Muscle of back (tissue), 11 donors: Measurements from ENCODE around the gene APMAP. TPM values are rescaled to one million over a fixed set of nuclear protein-coding genes. Genes with fewer than 3 reads are reported as not detected.
"Not testable (repeated sequence)": the region's sequence is repeated elsewhere in the genome, so short reads cannot be mapped to it uniquely, and the experiment has no call there.

Experiments
- DNase-seq, 3 donors: peaks; one replicate each; pipeline versions ENCODE4 v3.0.0 to v3.0.0-alpha.2; 2013
- polyA plus RNA-seq, 10 donors: library from polyadenylated mRNA; unstranded; fragments of 120-200 nt; gene quantifications; one replicate each; pipeline ENCODE4 v1.2.1, GENCODE V29; 2013; ENCODE audit not compliant: insufficient read length in 10 of 10

APMAP gene
- polyA plus RNA-seq, 10 donors = 45.0 to 66.0 (median 52.9) TPM

GRCh38 chr20:24954151-24954550 lies 38.4 kb downstream of the APMAP start:
- DNase-seq = no peak

- DNase-seq = no peak
Measured at GRCh38 chr20:24953621-24954133, 38.9 kb downstream of the APMAP start.

GRCh38 chr20:24953209-24953575 lies 39.4 kb downstream of the APMAP start:
- no peak for DNase-seq

GRCh38 chr20:24952376-24953208 lies 40.0 kb downstream of the APMAP start:
- peak in 1 of 3 donors; percentile 2 for DNase-seq

- no peak for DNase-seq
Measured at GRCh38 chr20:24951536-24952083, 40.9 kb downstream of the APMAP start.

- no peak for DNase-seq
Measured at GRCh38 chr20:24950836-24951525, 41.6 kb downstream of the APMAP start.

GRCh38 chr20:24950128-24950835 lies 42.3 kb downstream of the APMAP start:
- DNase-seq = no peak

- DNase-seq = no peak
Measured at GRCh38 chr20:24949756-24950127, 42.8 kb downstream of the APMAP start.

- peak in 1 of 3 donors; percentile 5 for DNase-seq
Measured at GRCh38 chr20:24948939-24949679, 43.4 kb downstream of the APMAP start, which contains the start of gene CST7. Gene CST7 (plus strand): TSS chr20:24949269. CDS start chr20:24949506, 237 bp downstream.

- DNase-seq = not testable (repeated sequence)
Measured at GRCh38 chr20:24948396-24948938, 44.1 kb downstream of the APMAP start.

- DNase-seq = not testable (repeated sequence)
Measured at GRCh38 chr20:24946376-24946775, 46.2 kb downstream of the APMAP start.

- DNase-seq = no peak
Measured at GRCh38 chr20:24943731-24944130, 48.8 kb downstream of the APMAP start.

GRCh38 chr20:24943196-24943595 lies 49.4 kb downstream of the APMAP start:
- DNase-seq = no peak

- DNase-seq = no peak
Measured at GRCh38 chr20:24942679-24943078, 49.9 kb downstream of the APMAP start.

- no peak for DNase-seq
Measured at GRCh38 chr20:24939036-24939435, 53.5 kb downstream of the APMAP start.

- DNase-seq = no peak
Measured at GRCh38 chr20:24938498-24938897, 54.1 kb downstream of the APMAP start.

GRCh38 chr20:24937579-24937978 lies 55.0 kb downstream of the APMAP start:
- DNase-seq = no peak

GRCh38 chr20:24936526-24937407 lies 55.8 kb downstream of the APMAP start:
- DNase-seq = no peak

- DNase-seq = no peak
Measured at GRCh38 chr20:24935766-24936525, 56.6 kb downstream of the APMAP start.
